ENCODE results near the gene VSTM5.

Gene VSTM5

GRCh38 chr11:93842034-93842433 lies 8.4 kb downstream of the VSTM5 start:
- TF ChIP-seq CTCF (IDR thresholded peaks at IDR 0.05; ENCODE audit: extremely low read depth, missing control alignments) = no peak
- no peak for DNase-seq (ENCODE audit: low spot score)

- DNase-seq (ENCODE audit: low spot score) = no peak
- TF ChIP-seq CTCF (IDR thresholded peaks at IDR 0.05; ENCODE audit: extremely low read depth, missing control alignments) = no peak
Measured at GRCh38 chr11:93841446-93841845, 9.0 kb downstream of the VSTM5 start.

GRCh38 chr11:93840981-93841380 lies 9.4 kb downstream of the VSTM5 start:
- TF ChIP-seq CTCF (IDR thresholded peaks at IDR 0.05; ENCODE audit: extremely low read depth, missing control alignments) = no peak
- DNase-seq (ENCODE audit: low spot score) = no peak

GRCh38 chr11:93840180-93840579 lies 10.2 kb downstream of the VSTM5 start:
- DNase-seq (ENCODE audit: low spot score) = no peak
- no peak for TF ChIP-seq CTCF (IDR thresholded peaks at IDR 0.05; ENCODE audit: extremely low read depth, missing control alignments)

GRCh38 chr11:93838967-93839366 lies 11.5 kb downstream of the VSTM5 start:
- no peak for TF ChIP-seq CTCF (IDR thresholded peaks at IDR 0.05; ENCODE audit: extremely low read depth, missing control alignments)

GRCh38 chr11:93832780-93833179 lies 17.6 kb downstream of the VSTM5 start:
- DNase-seq (ENCODE audit: low spot score) = no peak
- TF ChIP-seq CTCF (IDR thresholded peaks at IDR 0.05; ENCODE audit: extremely low read depth, missing control alignments) = no peak

More at GRCh38 chr11:93838967-93839366, 11.5 kb downstream of the VSTM5 start:
- no peak for DNase-seq (ENCODE audit: low spot score)

- no peak for TF ChIP-seq CTCF (IDR thresholded peaks at IDR 0.05; ENCODE audit: extremely low read depth, missing control alignments)
- no peak for DNase-seq (ENCODE audit: low spot score)
Measured at GRCh38 chr11:93831343-93832127, 18.9 kb downstream of the VSTM5 start.

Measured in GM20000 (cell line).